ENCODE results near the gene SRF. TPM values are rescaled to one million over a fixed set of nuclear protein-coding genes. Genes with fewer than 3 reads are reported as not detected.

Gene SRF
- total RNA-seq, 3 donors from 2014 or later, result 19.5 to 87.1 (median 26.3) TPM

- intact Hi-C loops (cut with DNase I, micrococcal nuclease), result no loop called here
- H3K36me3 ChIP-seq (ENCODE audit: low read depth), result no peaks in the 10 kb centered on the region
- no peak for TF ChIP-seq CTCF (IDR thresholded peaks at IDR 0.05)
- DNase-seq, result no peak
- H3K9me3 ChIP-seq, result no peaks in the 10 kb centered on the region
- ATAC-seq, result no peak
- peaks cover 9% of the 10 kb centered on the region for H3K4me1 ChIP-seq (ENCODE audit: low read depth)
- H3K4me3 ChIP-seq, result no peak overlapping the region
These were observed 14.4 kb downstream of the SRF start for GRCh38 chr6:43185391-43185985.

- no peak for ATAC-seq
These were observed 14.9 kb downstream of the SRF start for GRCh38 chr6:43186019-43186418.

GRCh38 chr6:43186706-43187105 is 15.6 kb downstream of the SRF start:
- intact Hi-C loops (cut with DNase I, micrococcal nuclease), result no loop called here
- H3K36me3 ChIP-seq (ENCODE audit: low read depth), result no peaks in the 10 kb centered on the region
- DNase-seq, result no peak

More at GRCh38 chr6:43186019-43186418, 14.9 kb downstream of the SRF start:
- no peaks in the 10 kb centered on the region for H3K36me3 ChIP-seq (ENCODE audit: low read depth)
- no peaks in the 10 kb centered on the region for H3K9me3 ChIP-seq
- no peak overlapping the region for H3K4me3 ChIP-seq
- DNase-seq, result no peak
- TF ChIP-seq CTCF (IDR thresholded peaks at IDR 0.05), result no peak
- H3K4me1 ChIP-seq (ENCODE audit: low read depth), result peaks cover 9% of the 10 kb centered on the region
- intact Hi-C loops (cut with DNase I, micrococcal nuclease), result no loop called here

GRCh38 chr6:43187821-43188220 is 16.8 kb downstream of the SRF start:
- intact Hi-C loops (cut with DNase I, micrococcal nuclease), result no loop called here
- ATAC-seq (no peak), DNase-seq (no peak)
- H3K36me3 ChIP-seq (ENCODE audit: low read depth), result peaks cover 2% of the 10 kb centered on the region
- no peaks in the 10 kb centered on the region for H3K9me3 ChIP-seq
- no peak for TF ChIP-seq CTCF (IDR thresholded peaks at IDR 0.05)
- H3K4me3 ChIP-seq, result no peak overlapping the region
- peaks cover 6% of the 10 kb centered on the region for H3K4me1 ChIP-seq (ENCODE audit: low read depth)

More at GRCh38 chr6:43186706-43187105, 15.6 kb downstream of the SRF start:
- H3K9me3 ChIP-seq, result no peaks in the 10 kb centered on the region
- H3K4me1 ChIP-seq (ENCODE audit: low read depth), result peaks cover 9% of the 10 kb centered on the region
- TF ChIP-seq CTCF (IDR thresholded peaks at IDR 0.05), result no peak
- ATAC-seq, result no peak
- no peak overlapping the region for H3K4me3 ChIP-seq

GRCh38 chr6:43188426-43188825 is 17.4 kb downstream of the SRF start:
- ATAC-seq (no peak), DNase-seq (peak in 1 of 3 donors; percentile 8)
- H3K4me3 ChIP-seq, result no peak overlapping the region
- H3K4me1 ChIP-seq (ENCODE audit: low read depth), result peaks cover under 1% of the 10 kb centered on the region
- H3K36me3 ChIP-seq (ENCODE audit: low read depth), result peaks cover 3% of the 10 kb centered on the region
- H3K9me3 ChIP-seq, result no peaks in the 10 kb centered on the region
- no peak for TF ChIP-seq CTCF (IDR thresholded peaks at IDR 0.05)
- intact Hi-C loops (cut with DNase I, micrococcal nuclease), result no loop called here

Data from mucosa of descending colon (tissue), 3 donors.